HepG2 (cell line): ENCODE measurements around the gene SOS2.

ENCODE experiments used
- DPF2 ChIP-seq: sonication (generic); formaldehyde crosslinking; IDR thresholded peaks from 2 replicates; pipeline ENCODE4 v1.4.0; 2020; ENCODE audit warnings: mild to moderate bottlenecking, low read depth, missing genetic modification reagents, borderline replicate concordance
- RNF2 ChIP-seq: fragments of 450-650 bp; conservative IDR thresholded peaks from 2 replicates; pipeline ENCODE4 v1.6.1; 2016; ENCODE audit warnings: low read depth

DNA sequence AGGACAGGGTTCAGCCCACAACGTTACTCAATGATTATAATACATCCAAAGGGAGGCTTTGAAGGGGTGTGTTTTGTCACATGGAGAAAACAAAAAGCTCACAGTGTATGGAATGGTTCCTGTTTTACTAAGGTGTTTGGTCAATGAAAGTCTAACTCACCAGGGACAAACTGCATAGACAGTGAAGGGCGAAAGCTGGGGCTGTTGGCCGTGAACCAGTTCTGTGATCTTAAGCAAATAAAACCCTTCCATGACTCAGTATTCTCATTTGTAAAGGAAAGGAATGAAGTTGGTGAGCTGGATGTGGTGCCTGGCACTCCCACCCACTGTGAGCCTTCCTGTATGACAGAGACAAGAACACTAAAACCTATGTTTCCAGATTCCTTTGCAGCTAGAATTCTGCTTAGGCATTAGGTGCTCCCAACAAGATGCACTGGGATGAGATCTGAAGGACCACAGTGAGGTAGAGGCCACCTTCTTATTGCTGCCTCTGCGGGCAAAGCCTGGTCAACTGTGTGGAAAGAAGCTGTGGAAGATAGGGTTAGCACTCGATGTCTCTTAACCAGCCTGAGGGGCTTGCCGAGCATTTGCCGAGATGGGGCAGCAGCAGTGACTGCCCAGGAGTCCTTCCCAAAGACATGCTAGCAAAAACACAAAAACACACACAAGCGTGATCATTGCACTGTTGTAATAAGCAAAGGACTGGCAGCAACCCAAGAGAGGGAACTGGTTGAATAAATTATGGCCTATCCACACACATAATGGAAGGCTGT is 163.5 kb downstream of the SOS2 start:
- TF ChIP-seq DPF2 (CRISPR knock-in tag), result no peak
- TF ChIP-seq RNF2, result no peak
